AG10803 (cell line): ENCODE results near the gene COX6A1.

ENCODE experiments used
- DNase-seq: peaks from one replicate; pipeline ENCODE4 v3.0.0; 2010; ENCODE audit warnings: low read depth
- H3K4me3 ChIP-seq: 2 replicates; pipeline ENCODE4 v1.5.1; 2011; ENCODE audit warnings: mild to moderate bottlenecking, low read length, control low read depth
- CTCF ChIP-seq: conservative IDR thresholded peaks from 2 replicates; pipeline ENCODE4 v1.5.1; 2011; ENCODE audit warnings: mild to moderate bottlenecking, low read length, control low read depth, inconsistent platforms

COX6A1 gene

GRCh38 chr12:120488057-120488640 lies 50.2 kb downstream of the COX6A1 start:
- TF ChIP-seq CTCF = no peak
- DNase-seq = no peak
- no peak overlapping the region for H3K4me3 ChIP-seq

GRCh38 chr12:120489018-120489417 lies 51.1 kb downstream of the COX6A1 start:
- no peak for TF ChIP-seq CTCF
- no peak for DNase-seq
- H3K4me3 ChIP-seq = no peak overlapping the region

GRCh38 chr12:120490325-120490724 lies 52.4 kb downstream of the COX6A1 start:
- no peak for DNase-seq
- TF ChIP-seq CTCF = no peak
- H3K4me3 ChIP-seq = no peak overlapping the region
